Breast epithelium (tissue), 4 donors: ENCODE data around the gene FAM181A. TPM values are rescaled to one million over a fixed set of nuclear protein-coding genes. Genes with fewer than 3 reads are reported as not detected.

Experiments used
- DNase-seq, 2 donors: peaks; one replicate each; pipeline ENCODE4 v3.0.0-alpha.2; 2019; ENCODE audit warnings: low spot score in 2 of 2
- H3K27ac ChIP-seq, 2 donors: fragments of 200-600 bp; sonication (generic) in 1 of 2; one replicate each; pipeline ENCODE4 v1.5.1; 2016 to 2019; ENCODE audit warnings: mild to moderate bottlenecking in 1 of 2
- H3K27me3 ChIP-seq, 2 donors: fragments of 200-600 bp; sonication (generic) in 1 of 2; one replicate each; pipeline versions ENCODE4 v1.5.1 to v1.6.0; 2017 to 2019; ENCODE audit warnings: control low read depth in 1 of 2, mild to moderate bottlenecking in 1 of 2
- H3K36me3 ChIP-seq: fragments of 200-600 bp; one replicate; pipeline ENCODE4 v1.5.1; 2019
- H3K4me1 ChIP-seq, 2 donors: fragments of 200-600 bp; sonication (generic); one replicate each; pipeline ENCODE4 v1.5.1; 2016 to 2019; ENCODE audit warnings: control low read depth in 1 of 2
- H3K4me3 ChIP-seq, 3 donors: fragments of 200-600 bp; sonication (generic); 1 replicate in 2 of 3; 2 replicates in 1 of 3; pipeline ENCODE4 v1.5.1; 2016 to 2019; ENCODE audit warnings: mild to moderate bottlenecking in 3 of 3, moderate library complexity in 2 of 3
- H3K9me3 ChIP-seq, 2 donors: fragments of 200-600 bp; sonication (generic) in 1 of 2; one replicate each; pipeline ENCODE4 v1.5.1; 2016 to 2019; ENCODE audit warnings: control low read depth in 1 of 2
- POLR2A ChIP-seq: fragments of 450-650 bp; IDR thresholded peaks from one replicate; pipeline ENCODE4 v1.6.1; 2016; ENCODE audit warnings: antibody characterized with exemption, mild to moderate bottlenecking, moderate library complexity
- POLR2AphosphoS5 ChIP-seq, 3 donors: sonication (generic); formaldehyde crosslinking; IDR thresholded peaks; one replicate each; pipeline ENCODE4 v1.6.1; 2017; ENCODE audit warnings: antibody characterized with exemption in 3 of 3
- intact Hi-C: fragments of 100-400 bp; cut with DNase I; formaldehyde crosslinking; loops from one replicate; pipeline ENCODE4 v1.15.1; 2023; ENCODE audit warnings: low total_unique reads
- total RNA-seq, 3 donors: library from RNA; depleted of rRNA; stranded (reverse); fragments of >200 nt; gene quantifications; one replicate each; pipeline ENCODE4 v1.1.0, GENCODE V29; 2016
- TF ChIP-seq, protein P1 (sequence below), 3 donors: fragments of 450-650 bp; IDR thresholded peaks; one replicate each; pipeline ENCODE4 v1.5.1; 2016 to 2017; ENCODE audit warnings: antibody characterized with exemption in 3 of 3, mild to moderate bottlenecking in 3 of 3, moderate library complexity in 3 of 3

FAM181A gene
- total RNA-seq, 3 donors from 2014 or later: not detected

DNA sequence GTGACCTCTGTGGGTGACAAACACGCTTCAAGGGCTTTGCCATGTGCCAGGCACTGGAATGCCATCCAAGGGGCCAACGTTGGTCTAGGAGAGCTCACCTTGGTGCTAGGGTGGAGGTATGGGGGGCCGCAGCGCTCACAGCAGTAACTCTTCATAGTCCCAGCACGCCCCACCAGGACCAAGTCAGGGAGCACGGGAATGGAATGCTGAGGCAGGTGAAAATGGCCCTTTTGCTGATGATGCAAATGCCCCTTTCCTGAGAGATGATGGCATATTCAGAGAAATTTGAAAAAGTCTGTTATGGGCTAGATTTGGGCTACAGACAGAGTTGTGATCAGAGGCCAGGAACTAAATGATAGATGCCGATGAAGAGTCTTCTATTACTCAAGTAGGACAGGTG lies 10.0 kb upstream of the FAM181A start:
- H3K4me3 ChIP-seq: no peak overlapping the region
- no peaks in the 10 kb centered on the region for H3K36me3 ChIP-seq
- H3K27me3 ChIP-seq: no peaks in the 10 kb centered on the region
- H3K9me3 ChIP-seq: no peaks in the 10 kb centered on the region
- TF ChIP-seq, protein P1, sequence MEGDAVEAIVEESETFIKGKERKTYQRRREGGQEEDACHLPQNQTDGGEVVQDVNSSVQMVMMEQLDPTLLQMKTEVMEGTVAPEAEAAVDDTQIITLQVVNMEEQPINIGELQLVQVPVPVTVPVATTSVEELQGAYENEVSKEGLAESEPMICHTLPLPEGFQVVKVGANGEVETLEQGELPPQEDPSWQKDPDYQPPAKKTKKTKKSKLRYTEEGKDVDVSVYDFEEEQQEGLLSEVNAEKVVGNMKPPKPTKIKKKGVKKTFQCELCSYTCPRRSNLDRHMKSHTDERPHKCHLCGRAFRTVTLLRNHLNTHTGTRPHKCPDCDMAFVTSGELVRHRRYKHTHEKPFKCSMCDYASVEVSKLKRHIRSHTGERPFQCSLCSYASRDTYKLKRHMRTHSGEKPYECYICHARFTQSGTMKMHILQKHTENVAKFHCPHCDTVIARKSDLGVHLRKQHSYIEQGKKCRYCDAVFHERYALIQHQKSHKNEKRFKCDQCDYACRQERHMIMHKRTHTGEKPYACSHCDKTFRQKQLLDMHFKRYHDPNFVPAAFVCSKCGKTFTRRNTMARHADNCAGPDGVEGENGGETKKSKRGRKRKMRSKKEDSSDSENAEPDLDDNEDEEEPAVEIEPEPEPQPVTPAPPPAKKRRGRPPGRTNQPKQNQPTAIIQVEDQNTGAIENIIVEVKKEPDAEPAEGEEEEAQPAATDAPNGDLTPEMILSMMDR (IDR thresholded peaks at IDR 0.05): no peak
- TF ChIP-seq POLR2AphosphoS5 (IDR thresholded peaks at IDR 0.05) (no peak), POLR2A (no peak)
- no peaks in the 10 kb centered on the region for H3K4me1 ChIP-seq
- no peak overlapping the region for H3K27ac ChIP-seq
- intact Hi-C loops: no loop called here
- no peak for DNase-seq

DNA sequence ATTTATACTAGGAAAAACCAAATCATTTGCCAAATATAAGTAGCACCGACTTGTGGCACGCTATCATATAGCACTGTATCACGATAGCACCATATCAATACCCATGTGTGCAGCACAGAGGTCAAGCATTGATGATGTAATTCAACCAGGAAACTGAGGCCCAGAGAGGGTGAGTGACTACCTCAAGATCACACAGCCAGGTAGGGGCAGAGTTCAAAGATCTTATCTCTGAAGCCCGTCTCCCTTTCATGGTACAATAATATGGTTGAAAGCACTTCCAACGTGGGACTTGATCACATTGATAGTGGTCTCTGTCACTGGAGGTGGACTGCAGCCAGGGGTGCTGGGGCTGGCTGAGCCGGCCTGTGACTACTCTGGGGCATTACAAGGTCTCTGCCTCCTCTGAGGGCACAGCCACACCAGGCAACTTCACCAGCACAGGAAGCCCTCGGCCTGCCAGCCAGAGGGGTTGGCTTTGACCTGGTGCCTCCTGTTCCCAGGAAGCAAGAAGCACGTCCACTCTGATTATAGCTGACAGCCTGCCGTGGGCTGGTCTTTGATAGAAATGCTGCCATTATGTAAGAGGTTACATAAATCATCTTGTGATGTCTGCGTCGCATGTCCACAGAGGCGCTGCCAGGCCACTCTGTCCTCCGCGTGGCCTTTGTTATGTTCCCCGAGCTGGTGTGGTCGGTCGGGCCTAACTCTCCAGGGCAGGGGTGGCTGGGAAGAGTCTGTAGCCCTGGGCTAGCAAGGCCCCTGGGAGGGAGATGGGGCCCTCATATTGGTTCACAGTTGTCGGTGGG lies 5.9 kb upstream of the FAM181A start:
- H3K27ac ChIP-seq: no peak overlapping the region
- intact Hi-C loops: no loop called here

DNA sequence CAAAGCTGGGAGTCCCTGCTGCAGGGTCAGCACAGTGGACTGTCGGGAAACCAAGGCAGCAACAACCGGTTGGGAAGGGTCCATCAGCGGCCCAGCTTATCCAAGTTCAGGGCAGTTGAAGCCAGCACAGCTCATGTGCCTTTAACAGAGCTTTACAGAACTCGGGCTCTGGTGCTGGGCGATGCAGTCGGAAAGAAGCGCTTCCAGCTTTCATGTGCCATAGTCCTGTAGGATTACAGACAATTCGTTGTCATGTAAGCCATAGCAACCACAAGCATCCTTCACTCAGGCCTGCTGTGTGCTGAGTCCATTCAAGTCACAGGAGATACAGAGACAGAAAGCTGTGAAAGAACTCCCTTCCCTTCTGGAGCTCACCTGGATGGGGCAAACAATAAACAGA lies 3.5 kb upstream of the FAM181A start:
- TF ChIP-seq POLR2A (no peak), POLR2AphosphoS5 (IDR thresholded peaks at IDR 0.05) (no peak)
- TF ChIP-seq, protein P1 (IDR thresholded peaks at IDR 0.05): no peak
- intact Hi-C loops: no loop called here
- no peak overlapping the region for H3K4me3 ChIP-seq

More for the DNA sequence above, 5.9 kb upstream of the FAM181A start:
- no peaks in the 10 kb centered on the region for H3K27me3 ChIP-seq
- no peaks in the 10 kb centered on the region for H3K36me3 ChIP-seq
- no peaks in the 10 kb centered on the region for H3K4me1 ChIP-seq
- no peaks in the 10 kb centered on the region for H3K9me3 ChIP-seq
- H3K4me3 ChIP-seq: no peak overlapping the region
- no peak for DNase-seq
- no peak for TF ChIP-seq POLR2AphosphoS5 (IDR thresholded peaks at IDR 0.05)
- TF ChIP-seq, protein P1 (IDR thresholded peaks at IDR 0.05): no peak

DNA sequence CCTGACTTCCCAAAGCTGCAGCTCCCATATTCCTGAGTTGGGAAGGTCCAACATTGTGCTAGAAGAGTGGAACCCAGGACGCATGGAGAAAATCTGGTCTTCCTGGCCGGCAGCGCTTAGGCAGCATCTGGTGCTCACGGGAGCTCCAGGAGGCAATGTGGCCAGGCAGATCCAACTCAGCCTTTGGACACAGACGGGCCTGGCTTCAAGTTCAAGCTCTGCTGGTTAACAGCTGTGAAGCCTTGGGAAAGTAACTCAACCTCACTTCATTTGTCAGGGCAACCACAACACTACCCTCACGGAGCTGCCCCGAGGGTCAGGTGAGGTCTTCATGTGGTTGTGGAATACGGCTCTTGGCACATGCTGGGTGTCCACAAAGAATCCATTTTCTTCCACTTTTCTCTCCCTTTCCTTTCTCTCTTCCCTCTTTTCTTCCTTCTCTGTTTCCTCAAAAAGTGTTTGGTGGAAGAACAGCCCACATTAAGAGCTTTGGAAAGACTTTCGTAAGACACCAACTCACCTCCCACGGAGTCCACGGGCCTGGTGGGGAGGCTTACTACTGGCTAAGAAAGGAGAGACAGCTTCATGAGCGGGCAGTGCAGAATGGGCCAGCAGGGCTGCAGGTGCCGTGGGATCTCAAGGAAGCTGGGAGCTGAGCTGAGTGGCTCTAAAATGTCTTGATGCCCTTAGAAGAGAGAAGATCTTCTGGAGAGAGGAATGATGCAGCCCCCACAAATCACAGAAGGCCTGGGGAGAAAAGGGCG lies 2.4 kb upstream of the FAM181A start:
- no peaks in the 10 kb centered on the region for H3K9me3 ChIP-seq
- H3K4me1 ChIP-seq: no peaks in the 10 kb centered on the region
- H3K27me3 ChIP-seq: no peaks in the 10 kb centered on the region
- intact Hi-C loops: no loop called here
- TF ChIP-seq POLR2A (no peak), POLR2AphosphoS5 (IDR thresholded peaks at IDR 0.05) (no peak)
- TF ChIP-seq, protein P1 (IDR thresholded peaks at IDR 0.05): no peak
- H3K4me3 ChIP-seq: no peak overlapping the region
- H3K27ac ChIP-seq: no peak overlapping the region
- H3K36me3 ChIP-seq: no peaks in the 10 kb centered on the region
- no peak for DNase-seq

More for the DNA sequence above, 3.5 kb upstream of the FAM181A start:
- no peaks in the 10 kb centered on the region for H3K36me3 ChIP-seq
- H3K9me3 ChIP-seq: no peaks in the 10 kb centered on the region
- no peak overlapping the region for H3K27ac ChIP-seq
- DNase-seq: no peak
- H3K27me3 ChIP-seq: no peaks in the 10 kb centered on the region
- no peaks in the 10 kb centered on the region for H3K4me1 ChIP-seq

DNA sequence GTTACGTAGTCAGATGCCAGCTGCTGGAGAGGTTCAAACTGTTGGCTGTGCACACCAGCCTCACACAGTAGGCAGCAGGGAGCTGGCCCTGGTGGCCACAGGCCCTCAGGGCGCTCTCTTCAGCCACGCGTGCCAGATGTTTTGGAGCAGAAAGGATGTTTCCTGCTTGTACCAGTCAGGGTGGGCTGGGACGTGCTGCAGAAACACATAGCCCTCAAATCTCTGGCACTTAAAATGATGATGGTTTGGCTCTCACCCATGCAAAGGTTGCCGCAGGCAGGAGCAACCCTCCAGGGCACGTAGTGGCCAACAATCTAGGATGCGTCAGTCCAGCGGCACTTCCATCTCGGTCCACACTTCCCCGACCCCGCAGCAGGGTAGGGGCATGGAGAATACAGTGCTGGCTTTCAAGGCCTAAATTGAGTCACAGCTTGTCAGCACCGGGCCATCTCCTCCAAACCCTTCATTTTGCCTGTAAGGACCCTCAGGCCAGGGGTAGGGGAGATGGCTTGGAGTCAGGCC lies 1.7 kb upstream of the FAM181A start:
- peak overlapping the region in 1 of 2 donors; percentile 32 for H3K27ac ChIP-seq
- no peaks in the 10 kb centered on the region for H3K27me3 ChIP-seq
- intact Hi-C loops: no loop called here
- DNase-seq: no peak
- TF ChIP-seq POLR2A (no peak), POLR2AphosphoS5 (IDR thresholded peaks at IDR 0.05) (no peak)
- TF ChIP-seq, protein P1 (IDR thresholded peaks at IDR 0.05): no peak
- no peaks in the 10 kb centered on the region for H3K9me3 ChIP-seq
- no peaks in the 10 kb centered on the region for H3K36me3 ChIP-seq
- H3K4me1 ChIP-seq: no peaks in the 10 kb centered on the region
- no peak overlapping the region for H3K4me3 ChIP-seq
